HG03442 (cell line): ENCODE data around the gene KAZN.

Experiments used
- ATAC-seq: cut with Tn5 transposase; IDR thresholded peaks from one replicate; pipeline ENCODE4 v1.9.1; 2021; ENCODE audit warnings: mild to moderate bottlenecking, moderate library complexity; ENCODE audit not compliant: unreplicated experiment

Gene KAZN

DNA sequence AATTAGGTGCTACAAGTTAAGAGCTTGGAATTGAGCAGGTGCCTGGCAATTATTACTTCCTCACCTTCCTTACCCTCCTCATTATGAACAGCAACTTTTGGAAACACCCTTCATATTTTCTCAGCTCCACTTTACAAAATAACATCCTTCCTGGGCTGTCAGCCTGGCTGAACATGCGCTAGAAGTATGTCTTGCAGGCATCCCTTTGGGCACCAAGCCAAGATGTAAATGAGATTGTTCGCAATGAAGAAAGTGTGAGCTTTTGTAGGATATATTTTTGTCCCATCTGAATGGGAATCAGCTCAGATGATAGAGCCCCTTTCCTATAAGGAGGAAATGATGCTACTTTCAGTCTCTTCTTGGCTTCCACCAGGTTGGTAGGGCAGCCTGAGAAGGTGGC is 245.9 kb downstream of the KAZN start:
- no peak for ATAC-seq

DNA sequence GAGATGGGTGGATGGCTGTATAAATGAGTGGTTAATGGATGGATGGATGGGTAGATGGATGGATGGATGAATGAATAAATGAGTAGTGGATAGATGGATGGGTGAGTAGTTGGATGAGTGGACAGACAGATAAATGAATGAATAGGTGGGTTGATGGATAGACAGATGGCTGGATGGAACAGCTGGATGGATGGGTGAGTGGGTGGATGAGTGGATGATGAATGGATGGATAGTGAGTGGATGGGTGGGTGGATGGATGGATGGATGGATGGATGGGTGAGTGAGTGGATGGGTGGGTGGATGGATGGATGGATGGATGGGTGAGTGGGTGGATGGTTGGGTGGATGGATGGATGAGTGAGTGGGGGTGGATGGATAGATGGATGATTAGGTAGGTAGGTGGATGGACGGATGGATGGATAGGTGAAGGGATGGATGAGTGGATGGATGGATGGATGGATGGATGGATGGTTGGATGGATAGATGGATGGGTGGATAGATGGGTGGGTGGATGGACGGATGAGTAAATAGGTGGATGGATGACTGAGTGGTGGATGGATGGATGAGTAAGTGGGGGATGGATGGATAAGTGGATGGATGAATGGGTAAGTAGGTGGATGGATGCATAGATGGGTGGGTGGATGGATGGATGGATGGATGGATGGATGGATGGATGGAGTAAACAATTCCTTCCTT is 246.6 kb downstream of the KAZN start:
- ATAC-seq = no peak

DNA sequence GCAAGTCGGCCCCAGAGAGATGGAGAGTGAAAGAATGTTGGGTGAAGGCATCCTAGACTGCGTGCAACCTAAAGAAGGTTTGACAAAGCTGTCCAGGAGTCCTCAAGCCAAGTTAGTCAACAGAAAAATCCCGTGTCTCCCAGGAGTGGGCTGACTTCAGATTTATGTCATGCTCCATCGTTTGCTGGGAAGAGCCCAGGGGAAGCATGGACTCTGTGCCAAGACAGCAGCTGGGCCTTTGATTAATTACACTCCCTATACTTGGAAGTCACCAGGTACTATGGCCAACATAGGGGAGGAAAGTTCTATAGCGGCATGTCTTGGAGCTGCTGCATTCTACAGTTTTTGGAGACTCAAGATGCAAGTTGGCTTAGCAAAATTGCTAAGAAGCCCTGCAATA is 247.4 kb downstream of the KAZN start:
- ATAC-seq = no peak

DNA sequence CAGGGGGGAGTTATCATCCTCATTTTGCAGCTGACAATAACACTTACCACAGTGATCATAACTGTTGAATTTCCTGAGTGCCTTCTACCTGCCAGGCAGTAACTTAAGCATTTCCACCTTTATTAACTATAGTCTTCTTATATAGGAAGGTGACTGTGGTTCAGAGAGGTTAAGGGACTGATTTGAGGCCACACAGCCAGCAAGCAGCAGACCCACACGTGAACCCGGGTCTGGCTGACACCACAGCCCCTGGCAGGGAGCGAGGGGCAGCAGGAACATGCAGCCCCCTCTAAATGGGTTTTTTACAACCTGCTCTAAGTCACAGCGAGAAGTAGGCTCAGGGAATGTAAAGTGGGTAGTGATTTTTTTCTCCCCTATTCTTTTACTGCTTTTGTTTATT is 248.2 kb downstream of the KAZN start:
- ATAC-seq = no peak

DNA sequence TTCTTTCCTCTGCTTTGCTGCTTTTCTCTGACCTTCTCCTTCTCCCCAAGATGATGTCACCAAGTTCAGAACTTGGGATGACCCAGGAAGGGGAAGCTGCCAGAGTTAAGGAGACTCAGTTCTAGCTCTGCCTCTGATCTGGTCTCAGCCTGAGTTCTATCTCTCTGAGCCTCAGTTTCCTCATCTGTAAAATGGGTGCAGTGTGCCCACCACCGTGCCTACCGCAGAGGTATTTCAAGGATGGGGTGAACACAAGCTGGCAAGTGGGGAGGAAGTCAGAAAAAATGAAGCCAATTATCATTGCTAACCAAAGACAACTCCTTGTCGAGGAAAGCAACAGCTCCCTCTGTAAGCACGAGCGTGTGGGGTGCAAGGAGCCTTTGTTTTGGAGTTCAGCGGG is 249.7 kb downstream of the KAZN start:
- no peak for ATAC-seq

DNA sequence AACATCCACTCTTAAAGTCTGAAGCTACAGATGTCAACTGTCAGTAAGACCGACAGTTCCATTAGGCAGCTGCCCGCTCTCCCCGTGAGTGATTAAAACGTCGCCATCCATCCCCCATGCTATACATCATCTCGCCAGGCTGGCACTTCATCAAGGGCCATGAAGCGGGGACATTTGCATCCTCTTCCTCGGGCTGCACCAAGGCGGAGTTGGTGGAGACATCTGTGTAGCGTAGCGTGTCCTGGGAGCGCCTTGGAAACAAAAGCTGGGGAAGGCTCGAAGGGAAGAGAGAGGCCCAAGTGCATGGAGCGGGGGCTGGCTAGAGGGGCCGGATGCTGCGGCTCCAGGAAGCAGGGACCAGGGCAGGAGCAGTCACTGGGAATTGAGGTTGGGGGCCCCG is 250.1 kb downstream of the KAZN start:
- ATAC-seq = no peak

DNA sequence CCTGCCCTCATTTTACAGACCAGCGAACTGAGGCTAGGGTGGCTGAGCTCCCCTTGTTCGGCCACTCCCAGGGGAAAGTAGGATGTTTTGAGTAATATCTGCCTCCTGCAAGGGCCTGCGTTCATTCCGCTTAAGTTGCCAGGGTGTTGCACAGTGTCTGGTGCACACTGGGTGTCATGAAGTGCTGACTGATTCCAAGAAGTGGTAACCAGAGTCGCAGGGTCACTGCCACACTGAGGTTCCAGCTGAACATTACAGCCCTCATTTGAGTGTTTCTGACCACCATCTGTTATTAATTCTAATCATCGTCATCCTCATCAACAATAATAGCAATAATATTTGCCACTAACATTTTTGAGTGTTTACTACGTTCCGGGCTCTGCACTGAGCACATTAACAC is 250.6 kb downstream of the KAZN start:
- no peak for ATAC-seq

DNA sequence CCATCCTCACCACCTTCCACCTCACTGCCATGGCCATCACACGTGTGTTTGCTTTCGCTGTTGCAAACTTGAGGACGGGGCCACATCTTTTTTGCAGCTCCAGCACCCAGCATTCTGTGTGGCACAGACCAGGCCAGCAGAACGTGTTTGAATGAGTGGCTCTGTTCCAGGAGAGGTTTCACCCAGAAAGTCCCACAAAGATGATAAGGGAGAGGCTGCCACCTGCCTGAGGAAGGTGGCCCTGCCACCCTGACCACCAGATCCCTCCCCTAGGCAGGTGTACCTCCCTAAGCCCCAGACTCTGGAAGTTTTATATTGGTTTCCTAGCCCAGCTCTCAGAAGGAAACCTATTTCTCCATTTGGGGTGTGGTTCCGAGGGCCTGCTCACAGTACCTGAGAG is 252.1 kb downstream of the KAZN start:
- no peak for ATAC-seq

DNA sequence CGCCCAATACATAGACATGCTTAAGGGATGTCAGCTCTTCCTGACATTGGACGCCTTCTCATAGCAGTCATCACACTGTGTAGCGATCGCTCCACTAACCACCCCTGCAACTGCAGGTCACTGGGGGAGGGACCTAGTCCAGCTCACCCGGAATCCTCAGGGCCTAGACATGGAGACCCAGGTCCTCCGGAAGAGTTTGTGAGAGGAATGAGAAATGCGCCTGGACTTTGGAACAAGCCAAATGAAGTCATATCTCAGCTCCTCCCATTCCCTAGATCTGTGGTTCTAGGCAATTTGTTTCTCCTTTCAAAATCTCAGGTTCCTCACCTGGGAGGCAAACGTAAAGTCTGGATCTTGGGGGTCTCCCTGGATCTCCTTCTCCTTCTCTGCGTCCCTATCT is 253.3 kb downstream of the KAZN start:
- ATAC-seq = no peak

DNA sequence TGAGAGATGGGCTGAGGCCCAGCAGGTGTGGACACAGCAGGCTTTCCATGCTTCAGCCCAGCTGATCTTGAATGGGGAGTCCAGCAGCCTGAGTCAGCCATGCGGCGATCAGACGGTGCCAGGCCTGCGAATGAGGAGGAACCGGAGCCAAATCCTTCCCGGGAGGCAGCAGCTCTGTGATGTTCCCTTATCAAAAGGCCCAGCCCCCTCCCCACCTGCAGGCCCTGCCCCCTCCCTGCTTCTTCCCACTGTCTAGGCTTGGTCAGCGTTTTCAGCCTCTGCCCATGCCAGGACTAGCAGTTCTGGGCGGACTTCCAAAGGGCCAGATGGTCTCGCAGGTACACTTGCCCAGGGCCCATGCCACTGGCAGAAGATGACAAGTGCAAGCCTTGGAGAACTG is 253.8 kb downstream of the KAZN start:
- ATAC-seq = no peak

DNA sequence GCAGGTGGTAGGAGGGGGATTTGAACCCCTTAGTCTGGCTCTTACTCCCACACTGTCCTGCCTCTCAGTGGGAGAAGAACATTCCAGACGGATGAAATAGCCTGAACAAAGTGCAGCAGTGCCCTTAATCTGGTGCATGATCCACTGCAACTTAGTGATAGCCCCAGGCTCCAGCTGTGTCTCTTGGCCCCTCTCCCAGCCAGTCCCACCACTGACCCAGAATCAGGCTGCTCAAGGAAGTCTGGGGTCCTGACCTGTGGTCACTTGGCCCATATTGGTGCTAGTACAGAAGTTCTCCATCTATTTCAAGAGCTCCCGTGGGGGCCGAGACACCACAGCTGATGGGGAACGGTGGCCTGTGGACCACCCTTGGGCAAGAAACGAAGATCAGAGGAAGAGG is 255.0 kb downstream of the KAZN start:
- ATAC-seq = no peak

DNA sequence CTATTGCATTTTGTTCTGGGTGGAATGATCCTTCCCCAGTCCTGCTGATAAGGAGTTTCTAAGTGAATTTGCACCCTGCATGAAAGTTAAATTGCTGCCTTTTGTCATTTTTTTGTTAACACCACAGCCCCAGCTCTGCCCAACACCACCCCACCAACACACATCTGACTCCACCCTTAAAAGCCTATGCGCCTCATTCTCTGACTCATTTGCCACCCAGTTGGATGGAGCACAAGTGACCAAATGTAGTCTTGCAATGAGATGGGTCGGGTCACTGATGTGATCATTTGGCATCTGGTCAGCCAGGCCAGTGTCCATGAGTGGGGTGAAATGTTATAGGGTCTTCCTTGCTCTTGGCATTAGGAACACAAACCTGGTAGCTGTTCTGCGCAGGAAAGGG is 256.8 kb downstream of the KAZN start:
- ATAC-seq = no peak

DNA sequence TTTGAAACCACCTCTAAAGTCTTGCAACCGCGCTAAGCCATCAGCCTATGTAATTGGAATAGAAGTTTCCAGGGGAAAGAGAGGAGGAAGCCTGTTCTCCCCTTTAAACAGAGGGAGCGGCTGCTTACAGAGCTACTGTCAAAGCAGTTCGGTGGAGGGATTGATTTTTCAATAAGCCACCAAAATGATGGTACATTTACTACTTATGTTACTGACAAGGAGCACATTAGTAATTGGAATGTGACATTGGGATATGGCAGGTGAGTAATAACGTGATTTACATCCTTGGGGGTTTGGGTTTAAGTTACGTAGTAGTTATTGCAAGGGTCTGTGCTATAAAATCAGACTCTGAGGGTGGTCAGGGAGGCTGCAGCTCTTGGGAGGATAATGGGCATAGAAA is 257.3 kb downstream of the KAZN start:
- no peak for ATAC-seq

DNA sequence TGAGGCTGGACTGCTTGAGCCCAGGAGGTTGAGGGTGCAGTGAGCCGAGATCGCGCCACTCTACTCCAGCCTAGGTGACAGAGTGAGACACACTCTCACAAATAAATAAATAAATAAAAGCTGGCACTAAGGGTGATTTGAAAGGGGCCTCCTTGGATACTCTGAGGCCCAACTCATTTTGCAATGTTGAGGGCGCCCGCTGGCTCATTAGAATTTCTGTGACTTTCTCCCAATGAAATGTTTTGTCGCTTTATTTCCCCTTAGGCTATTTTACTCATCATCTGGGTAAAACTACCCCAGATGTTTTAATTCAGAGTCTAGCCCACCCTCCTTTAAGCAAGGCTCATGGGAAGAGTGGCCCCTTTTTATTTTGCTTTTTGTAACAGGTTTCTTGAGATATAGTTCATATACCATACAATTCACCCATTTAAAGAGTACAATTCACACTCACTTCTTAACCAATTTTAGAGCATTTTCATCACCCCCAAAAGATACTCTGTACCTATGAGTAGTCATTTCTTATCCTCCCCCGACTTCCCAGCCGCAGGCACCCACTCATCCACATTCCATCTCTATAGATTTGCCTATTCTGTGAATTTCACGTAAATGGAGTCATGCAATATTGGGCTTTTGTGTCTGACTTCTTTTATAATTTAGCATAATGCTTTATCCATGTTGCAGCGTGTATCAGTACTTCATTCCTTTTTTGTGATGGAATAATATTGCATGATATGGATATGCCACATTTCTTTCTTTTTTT is 259.1 kb downstream of the KAZN start:
- ATAC-seq = no peak

DNA sequence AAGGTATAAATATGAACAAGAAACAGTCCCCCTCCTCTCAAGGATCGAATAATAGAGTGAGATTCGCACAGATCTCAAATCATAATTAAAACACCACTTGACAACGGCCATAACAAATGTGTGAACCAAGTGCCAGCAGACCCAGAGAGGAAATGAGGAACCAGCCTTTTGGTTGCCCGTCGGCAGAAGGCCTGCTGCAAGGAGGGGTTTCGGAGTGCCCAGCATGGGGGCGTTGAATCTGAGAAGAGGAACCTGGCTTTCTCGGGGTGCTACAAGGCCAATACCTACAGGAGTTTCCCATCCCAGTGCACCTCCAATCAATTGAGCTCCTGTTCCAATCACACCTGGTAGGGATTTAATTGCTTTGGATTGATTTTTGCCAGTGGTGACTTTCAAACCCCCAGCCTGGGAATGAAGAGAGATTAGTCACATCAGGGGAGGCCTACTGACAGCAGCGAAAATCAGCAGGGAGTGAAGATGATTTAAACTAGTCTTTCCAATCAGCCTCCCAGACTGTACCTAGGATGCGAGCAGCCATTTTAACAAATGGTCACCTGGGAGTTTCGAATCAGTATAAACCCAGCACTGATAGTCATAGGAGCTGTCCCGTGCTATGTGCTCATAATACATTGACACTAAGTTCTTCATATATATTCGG is 263.8 kb downstream of the KAZN start:
- ATAC-seq = no peak

DNA sequence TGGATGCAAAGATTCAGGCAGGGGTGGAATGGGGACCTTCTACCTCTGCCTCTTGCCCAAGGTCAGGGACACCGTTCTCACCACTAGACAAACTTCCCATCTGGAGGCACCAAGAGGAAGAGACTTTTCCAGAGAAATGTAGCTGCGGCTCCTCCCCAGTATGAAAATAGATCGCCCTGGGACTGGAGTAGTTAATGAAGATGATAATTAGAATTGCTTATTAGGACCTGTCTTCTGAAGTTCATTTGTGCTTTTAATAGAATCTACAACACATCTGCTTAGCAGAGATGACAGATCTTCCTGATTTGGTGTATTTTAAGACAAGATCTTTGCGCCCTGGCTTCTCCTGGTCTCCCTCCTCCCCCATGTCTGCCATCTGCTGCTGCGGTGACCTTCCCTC is 266.6 kb downstream of the KAZN start:
- no peak for ATAC-seq

DNA sequence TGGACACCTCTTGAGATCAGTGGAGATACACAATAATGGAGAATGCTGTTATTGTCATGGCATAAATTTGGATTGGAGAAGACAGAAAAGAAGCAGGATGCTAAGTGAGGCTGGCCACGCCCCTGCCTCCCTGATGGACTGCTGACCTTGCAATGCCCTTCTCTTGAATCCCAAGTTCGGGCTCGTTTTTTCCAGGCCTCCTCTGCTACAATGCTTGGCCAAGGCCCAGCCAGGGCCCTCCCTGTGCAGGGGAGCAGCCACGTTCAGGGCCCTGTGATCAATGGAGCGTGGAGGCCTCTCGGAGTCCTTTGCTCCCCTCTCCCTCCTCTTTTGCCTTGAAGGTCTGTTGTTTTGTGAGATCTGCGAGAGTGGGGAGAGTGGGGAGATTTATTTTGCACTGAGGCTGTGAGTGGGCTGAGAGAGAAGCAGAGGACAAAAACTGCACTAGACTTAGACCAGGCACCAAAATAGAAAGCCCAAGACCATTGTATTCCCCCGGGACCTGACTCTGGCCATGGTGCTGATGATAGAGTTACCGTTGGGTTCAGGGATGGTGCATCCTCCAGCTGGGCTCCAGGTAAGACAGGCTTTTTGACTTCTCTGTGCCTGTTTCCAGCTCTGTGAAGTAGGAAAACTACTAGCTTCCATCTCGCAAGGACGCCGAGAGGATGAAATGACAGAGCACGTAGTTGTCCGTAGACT is 268.6 kb downstream of the KAZN start:
- no peak for ATAC-seq

DNA sequence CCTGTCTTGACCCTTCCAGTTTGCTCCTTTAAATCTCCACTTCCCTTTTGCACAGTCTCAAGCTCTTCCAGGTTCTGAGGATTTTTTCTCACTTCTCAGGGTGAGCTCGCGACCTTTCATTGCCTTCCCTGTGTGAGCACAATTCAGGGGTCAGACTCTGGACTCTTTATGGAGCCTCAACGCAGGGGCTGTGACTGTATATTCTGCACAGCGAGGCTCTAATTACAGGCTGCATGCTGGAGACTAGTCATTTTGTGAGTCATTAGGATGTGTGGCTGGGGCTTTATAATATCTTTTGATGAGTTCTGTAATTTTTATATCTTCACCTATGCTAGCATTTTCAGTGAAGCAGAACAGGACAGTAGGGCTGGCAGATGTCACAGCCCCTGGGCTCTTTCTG is 270.7 kb downstream of the KAZN start:
- ATAC-seq = no peak

DNA sequence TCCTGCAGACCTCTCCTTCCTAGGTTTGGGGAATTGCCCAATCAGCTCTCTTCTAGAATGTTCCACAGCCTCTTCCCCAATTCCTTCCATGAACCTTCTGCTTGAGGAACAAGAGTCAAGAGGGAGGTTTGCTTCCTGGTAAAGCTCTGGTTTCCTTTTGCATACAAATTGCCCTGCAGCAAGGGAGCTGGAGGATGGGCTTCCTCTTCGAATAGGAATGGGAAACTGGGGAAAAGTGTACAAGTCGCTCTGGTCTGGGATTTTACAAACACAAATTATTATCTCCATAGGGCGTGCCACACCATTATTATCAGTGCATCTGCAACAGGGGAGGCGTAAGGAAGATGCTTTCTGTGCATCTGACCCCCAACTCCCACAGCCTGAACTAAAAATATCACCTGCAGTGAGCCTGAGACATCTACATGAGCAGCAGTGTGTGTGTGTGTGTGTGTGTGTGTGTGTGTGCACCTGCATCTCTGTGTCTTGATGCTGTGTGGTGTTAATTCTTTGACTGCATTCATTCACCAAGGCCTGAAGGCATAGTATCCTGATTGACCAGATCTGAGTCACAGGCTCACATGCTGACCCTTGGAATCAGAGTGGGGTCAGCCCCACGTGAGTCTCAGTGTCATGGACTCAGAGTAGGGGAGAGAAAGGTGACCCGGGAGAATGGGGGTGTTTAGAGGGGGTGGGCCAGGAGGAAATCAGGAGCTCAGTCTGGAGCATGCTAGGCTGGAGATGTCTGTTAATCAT is 272.9 kb downstream of the KAZN start:
- ATAC-seq = no peak

DNA sequence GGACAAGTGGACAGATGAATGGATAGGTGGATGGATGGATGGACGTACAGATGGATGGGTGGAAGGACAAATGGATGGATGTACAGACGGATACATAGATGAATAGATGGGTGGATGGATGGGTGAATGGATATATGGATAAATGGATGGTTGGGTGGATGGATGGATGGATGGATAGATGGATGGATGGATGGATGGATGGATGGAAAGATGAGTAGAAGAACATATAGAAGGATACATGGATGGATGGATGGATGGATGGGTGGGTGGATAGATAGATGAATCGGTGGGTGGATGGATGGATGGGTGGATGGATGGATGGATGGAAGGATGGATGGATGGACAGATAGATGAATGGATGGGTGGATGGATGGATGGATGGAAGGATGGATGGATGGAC is 274.3 kb downstream of the KAZN start:
- ATAC-seq = no peak

DNA sequence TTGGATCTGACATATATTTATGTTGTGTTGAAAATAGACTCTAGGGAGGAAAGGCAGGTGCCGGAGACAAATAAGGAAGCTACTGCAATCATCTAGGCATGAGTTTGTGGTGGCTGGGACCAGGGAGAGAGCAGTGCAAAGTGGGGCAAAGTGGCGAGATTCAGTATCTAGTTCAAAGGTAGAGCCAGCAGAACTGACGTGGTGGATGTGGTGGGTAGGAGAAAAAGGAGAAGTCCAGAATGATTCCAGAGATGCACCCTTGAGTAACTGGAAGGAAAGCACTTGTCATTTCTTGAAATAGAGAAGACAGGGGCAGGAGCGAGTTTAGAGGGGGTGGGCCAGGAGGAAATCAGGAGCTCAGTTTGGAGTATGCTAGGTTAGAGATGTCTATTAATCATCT is 275.2 kb downstream of the KAZN start:
- ATAC-seq = no peak
